Ovary (tissue), 3 donors: ENCODE results near the gene LRMDA.

Experiments used
- CTCF ChIP-seq, 3 donors: fragments of 450-650 bp in 2 of 3; fragments of 200-600 bp in 1 of 3; IDR thresholded peaks; one replicate each; pipeline versions ENCODE4 v1.5.1 to v1.8.0; 2016 to 2022; ENCODE audit warnings: antibody characterized with exemption in 3 of 3, mild to moderate bottlenecking in 1 of 3
- EP300 ChIP-seq: sonication (generic); formaldehyde crosslinking; IDR thresholded peaks from one replicate; pipeline ENCODE4 v1.6.1; 2017; ENCODE audit warnings: antibody characterized with exemption
- POLR2A ChIP-seq: fragments of 450-650 bp; IDR thresholded peaks from one replicate; pipeline ENCODE4 v1.6.1; 2017; ENCODE audit warnings: antibody characterized with exemption, mild to moderate bottlenecking, moderate library complexity
- donor health status: DM: no; HTN: no; CAD: no.

- no peak for TF ChIP-seq EP300
- TF ChIP-seq POLR2A: no peak
- TF ChIP-seq CTCF (IDR thresholded peaks at IDR 0.05): peak; percentile 75 to 89 (median 76)
These were observed 604.9 kb downstream of the LRMDA start for GRCh38 chr10:76036111-76036940.
